ENCODE measurements around the gene IDH3A.

- no peak for TF ChIP-seq CTCF (IDR thresholded peaks at IDR 0.05; ENCODE audit: low read depth, low read length, poor library complexity, severe bottlenecking)
- no peak for TF ChIP-seq EZH2phosphoT487 (IDR thresholded peaks at IDR 0.05; ENCODE audit: borderline replicate concordance, low read length)
Observed at GRCh38 chr15:78167227-78167888, 18.2 kb downstream of the IDH3A start.
